Activated CD8-positive, alpha-beta memory T cell treated with anti-CD3 and anti-CD28 coated beads for 48 hours (primary cell): ENCODE results near the gene IRS2.
A peak's percentile ranks its signal among the peaks of the same experiment; 100 is the strongest.

ENCODE experiments used
- DNase-seq, 3 experiments: peaks; one replicate each; pipeline ENCODE4 v3.0.0-alpha.2; 2020; ENCODE audit warnings: low read depth in 2 of 3, low spot score in 2 of 3

Gene IRS2

GRCh38 chr13:109803825-109804224 is 17.4 kb upstream of the IRS2 start:
- no peak for DNase-seq

DNA sequence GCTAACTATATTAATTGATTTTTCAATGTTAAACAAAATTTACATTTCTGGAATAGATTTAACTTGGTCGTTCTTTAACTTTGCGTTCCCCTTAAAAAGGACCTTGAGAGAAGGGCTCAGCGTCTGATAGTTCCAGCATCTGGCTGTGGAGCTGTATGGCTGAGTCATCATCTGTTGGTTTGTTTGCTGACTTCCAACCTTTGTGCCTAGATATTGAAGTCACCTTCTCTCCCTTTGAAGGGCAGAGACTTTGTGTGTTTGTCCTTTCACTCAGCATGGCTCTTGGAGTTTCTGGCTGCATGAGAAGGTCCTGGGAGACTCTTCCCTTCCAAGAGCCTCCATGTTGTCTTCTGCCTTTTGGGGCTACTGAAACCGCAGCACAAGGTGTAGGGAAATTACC is 16.6 kb upstream of the IRS2 start:
- no peak for DNase-seq

DNA sequence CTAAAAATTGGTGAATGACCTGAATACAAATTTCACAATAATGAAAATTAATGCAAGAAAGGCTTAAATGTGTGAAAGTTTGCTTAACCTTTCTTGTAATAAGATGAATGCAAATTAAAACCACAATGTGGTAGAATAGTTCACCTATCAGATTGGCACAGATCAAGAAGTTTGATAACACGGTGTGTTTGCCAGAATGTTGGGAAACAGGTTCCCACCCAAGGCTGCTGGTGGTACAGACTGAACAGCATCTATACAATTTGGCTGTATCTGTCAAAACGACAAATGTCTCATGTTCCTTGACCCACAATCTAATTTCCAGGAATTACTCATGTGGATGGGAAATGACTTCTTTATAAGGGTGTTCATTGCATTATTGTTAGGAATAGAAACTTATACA is 8.6 kb upstream of the IRS2 start:
- DNase-seq = no peak

- DNase-seq = no peak
These were observed 7.7 kb upstream of the IRS2 start for GRCh38 chr13:109794095-109794494.

DNA sequence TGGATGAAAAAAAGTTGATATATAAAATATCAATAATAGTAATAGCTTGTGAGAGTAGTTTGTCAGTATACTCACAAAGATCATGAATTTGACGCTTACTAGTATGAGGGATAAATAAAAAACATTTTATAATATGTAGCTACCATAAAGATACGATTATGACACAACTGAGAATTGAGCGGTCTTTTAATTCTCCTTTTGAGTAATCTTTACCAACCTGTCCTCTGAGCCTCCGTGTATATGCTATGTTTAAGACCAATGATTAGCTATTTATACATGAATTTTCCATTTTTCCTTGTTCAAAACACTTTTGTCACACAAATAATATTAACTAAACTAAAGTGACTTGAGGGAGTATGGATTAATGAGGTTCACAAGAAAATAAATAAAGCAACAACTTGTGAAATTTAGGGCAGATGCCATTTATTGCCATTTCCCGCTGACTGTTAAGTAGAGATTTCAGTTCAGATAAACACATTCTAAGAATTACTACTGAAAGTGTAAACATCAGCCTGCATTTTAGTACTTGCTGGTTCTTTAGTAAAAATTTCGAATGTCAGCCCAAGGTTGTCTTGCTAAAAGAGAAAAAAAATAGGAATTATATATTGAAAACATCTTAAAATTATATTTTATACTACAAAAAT is 6.2 kb upstream of the IRS2 start:
- no peak for DNase-seq

GRCh38 chr13:109790942-109791605 is 4.7 kb upstream of the IRS2 start:
- no peak for DNase-seq

DNA sequence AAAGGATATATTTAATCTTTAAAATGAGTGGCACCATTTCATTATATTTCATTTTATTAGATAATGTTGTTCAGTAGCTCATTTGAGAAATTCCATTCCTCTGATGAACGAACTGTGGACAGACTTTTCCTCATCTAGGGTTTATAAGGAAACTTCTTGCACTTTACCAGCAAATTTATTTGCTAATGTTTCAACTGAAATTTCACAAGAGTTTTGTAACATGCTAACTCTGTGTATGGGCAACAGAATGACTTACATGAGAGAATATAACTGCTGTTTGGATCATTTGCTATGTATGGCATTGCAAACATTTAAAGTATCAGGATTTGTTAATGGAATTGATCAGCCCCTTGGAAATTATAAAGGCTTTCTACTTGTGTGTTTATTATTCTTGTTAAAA is 3.7 kb upstream of the IRS2 start:
- no peak for DNase-seq

GRCh38 chr13:109789262-109789661 is 2.9 kb upstream of the IRS2 start:
- DNase-seq = no peak

DNA sequence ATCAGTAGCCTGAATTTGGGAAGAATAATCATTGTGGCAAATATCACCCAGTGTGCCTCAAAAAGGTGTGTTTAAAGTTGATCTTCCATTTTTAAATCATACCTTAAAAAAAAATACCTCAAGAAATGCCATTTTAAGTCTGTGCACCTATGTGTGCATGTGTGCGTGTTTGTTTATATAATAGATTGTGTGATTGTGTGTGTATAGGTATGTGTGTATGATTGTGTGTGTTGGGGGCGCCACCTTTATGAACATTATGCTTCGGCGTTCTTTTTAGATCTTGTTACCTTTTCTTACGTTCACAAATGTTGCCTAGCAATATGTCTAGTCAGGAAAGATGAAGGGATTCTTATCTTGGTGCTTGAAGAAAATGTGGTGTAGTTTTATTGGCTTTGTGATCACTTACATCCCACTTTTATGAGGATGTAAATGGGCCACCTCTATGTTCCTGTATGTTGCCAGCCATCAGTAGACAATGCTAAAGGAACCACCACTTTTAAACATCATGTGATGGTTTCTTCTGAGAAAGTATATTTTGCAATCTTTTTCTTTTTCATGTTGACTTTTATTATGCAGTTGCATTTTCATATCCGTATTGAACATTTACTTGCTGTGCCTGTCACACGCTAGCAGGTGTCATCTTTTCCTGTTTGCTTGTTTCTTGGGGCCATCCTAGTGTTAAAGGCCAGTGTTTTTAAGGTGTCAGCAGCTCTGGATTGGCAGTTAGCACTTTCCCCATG is 2.2 kb upstream of the IRS2 start:
- DNase-seq = no peak

GRCh38 chr13:109787135-109787954 is 962 bp upstream of the IRS2 start:
- no peak for DNase-seq

- DNase-seq = no peak
These were observed 412 bp downstream of the IRS2 start for GRCh38 chr13:109785892-109786450.

GRCh38 chr13:109785141-109785891 is 1.1 kb downstream of the IRS2 start:
- DNase-seq = no peak

- peak; percentile 47 to 58 (median 53) for DNase-seq
These were observed 1.7 kb downstream of the IRS2 start for GRCh38 chr13:109784590-109785140.

DNA sequence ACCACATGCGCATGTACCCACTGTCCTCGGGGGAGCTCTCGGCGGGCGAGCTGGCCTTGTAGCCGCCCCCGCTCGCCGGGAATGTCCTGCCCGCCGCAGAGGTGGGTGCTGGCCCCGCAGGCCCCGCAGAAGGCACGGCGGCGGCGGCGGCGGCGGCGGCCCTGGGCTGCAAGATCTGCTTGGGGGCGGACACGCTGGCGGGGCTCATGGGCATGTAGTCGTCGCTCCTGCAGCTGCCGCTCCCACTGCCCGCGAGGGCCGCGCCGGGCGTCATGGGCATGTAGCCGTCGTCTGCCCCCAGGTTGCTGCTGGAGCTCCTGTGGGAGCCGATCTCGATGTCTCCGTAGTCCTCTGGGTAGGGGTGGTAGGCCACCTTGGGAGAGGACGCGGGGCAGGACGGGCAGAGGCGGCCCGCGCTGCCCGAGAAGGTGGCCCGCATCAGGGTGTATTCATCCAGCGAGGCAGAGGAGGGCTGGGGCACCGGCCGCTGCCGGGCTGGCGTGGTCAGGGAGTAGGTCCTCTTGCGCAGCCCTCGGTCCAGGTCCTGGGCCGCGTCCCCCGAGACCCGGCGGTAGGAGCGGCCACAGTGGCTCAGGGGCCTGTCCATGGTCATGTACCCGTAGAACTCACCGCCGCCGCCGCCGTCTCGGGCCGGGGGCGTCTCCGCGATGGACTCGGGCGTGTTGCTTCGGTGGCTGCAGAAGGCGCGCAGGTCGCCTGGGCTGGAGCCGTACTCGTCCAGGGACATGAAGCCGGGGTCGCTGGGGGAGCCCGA is 2.4 kb downstream of the IRS2 start:
- DNase-seq = no peak

GRCh38 chr13:109783447-109783814 is 3.0 kb downstream of the IRS2 start:
- DNase-seq = no peak

GRCh38 chr13:109782823-109783431 is 3.5 kb downstream of the IRS2 start:
- no peak for DNase-seq

DNA sequence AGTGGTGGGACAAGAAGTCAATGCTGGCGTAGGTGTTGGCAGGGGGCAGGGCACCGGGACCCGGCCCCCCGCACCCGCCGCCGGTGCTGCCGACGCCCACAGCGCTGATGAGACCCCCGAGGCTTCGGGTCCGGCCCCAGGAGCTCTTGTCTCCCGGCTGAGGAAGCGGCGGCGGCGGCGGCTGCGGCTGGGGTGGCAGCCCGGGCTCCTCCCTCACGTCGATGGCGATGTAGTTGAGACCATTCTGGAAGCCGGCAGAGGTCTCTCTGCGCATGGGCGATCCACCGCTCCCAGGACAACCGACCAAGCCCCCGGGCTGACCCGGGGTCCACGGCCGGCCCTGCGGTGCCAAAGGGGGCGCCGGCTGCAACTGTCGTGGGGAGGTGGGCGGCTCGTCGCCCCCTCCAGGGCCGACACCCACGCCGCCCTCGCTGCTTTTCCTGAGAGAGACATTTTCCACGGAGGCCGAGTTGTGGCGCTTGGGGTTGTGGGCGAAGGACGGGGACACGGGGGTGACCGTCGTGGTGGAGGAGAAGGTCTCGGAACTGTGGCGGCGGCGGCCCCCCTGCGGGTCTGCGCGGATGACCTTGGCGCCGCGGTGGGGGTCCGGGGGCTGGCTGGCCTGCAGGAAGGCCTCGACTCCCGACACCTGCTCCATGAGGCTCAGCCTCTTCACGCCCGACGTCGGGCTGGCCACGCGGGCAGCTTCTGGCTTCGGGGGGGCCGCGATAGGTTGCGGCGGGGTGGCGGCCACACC is 4.1 kb downstream of the IRS2 start:
- no peak for DNase-seq

DNA sequence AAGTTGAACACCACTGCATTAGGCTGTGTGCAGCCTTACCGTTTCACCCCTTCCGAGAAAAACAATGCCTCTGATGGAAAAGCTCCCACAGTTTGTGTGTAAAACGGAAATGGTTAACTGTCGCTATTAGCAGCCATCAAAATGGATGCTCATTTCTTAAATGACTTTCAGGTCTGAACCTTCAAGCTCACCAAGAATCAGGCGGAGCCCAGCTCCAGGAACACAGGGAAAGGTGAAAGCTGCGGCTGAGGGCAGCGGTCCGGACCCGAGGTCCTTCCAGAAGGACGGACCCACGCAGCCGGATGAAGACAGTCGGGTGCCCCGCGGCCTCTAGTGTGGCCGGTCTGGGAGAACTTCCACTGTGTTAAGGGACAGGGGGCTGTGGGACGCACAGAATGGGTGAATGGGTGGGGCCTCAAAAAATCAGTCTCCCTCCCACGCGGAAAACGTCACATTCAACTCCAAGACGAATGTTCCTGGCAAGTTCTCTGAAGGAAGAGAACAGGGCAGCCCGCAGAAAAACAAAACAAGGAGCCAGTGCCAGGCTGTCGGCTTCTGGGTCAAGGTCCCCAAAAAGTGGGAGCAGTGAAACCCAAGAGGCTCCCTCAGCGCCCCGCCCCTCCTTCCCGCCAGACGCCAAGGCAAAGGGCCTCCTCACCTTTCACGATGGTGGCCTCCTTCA is 4.9 kb downstream of the IRS2 start:
- DNase-seq = no peak
